HL-60 (cell line): Measurements from ENCODE around the gene TMEM121.
A peak's percentile ranks its signal among the peaks of the same experiment; 100 is the strongest.

ENCODE experiments used
- DNase-seq, 2 experiments: peaks; one replicate each; pipeline ENCODE4 v3.0.0-alpha.2; 2010 to 2020; ENCODE audit warnings: low read depth in 1 of 2, low spot score in 1 of 2
- H3K27ac ChIP-seq: fragments of 250-450 bp; sonication (Bioruptor Pico); replicated peaks from 2 replicates; pipeline ENCODE4 v1.5.1; 2020; ENCODE audit warnings: mild to moderate bottlenecking, moderate library complexity
- H3K27me3 ChIP-seq: fragments of 250-450 bp; sonication (Bioruptor Pico); 2 replicates; pipeline ENCODE4 v1.5.1; 2021; ENCODE audit warnings: mild to moderate bottlenecking, moderate library complexity; ENCODE audit not compliant: insufficient read depth, poor library complexity, severe bottlenecking
- H3K4me3 ChIP-seq: replicated peaks from 2 replicates; pipeline ENCODE4 v1.5.1; 2011; ENCODE audit warnings: mild to moderate bottlenecking, control low read depth, low read length; ENCODE audit not compliant: insufficient read depth
- GABPA ChIP-seq: IDR thresholded peaks from 2 replicates; pipeline ENCODE4 v1.6.1; 2012; ENCODE audit warnings: low read depth
- POLR2AphosphoS5 ChIP-seq: IDR thresholded peaks from 2 replicates; pipeline ENCODE4 v1.6.1; 2012; ENCODE audit warnings: low read depth
- SPI1 ChIP-seq: IDR thresholded peaks from 2 replicates; pipeline ENCODE4 v1.6.1; 2012; ENCODE audit warnings: low read depth, mild to moderate bottlenecking, borderline replicate concordance
- long read RNA-seq: library from polyadenylated mRNA; unstranded; transcript quantifications from one replicate; pipeline ENCODE4 v2.0.0, GENCODE V29; 2020
- TF ChIP-seq, protein P1 (sequence below): IDR thresholded peaks from one replicate; pipeline ENCODE4 v1.5.1; 2011; ENCODE audit warnings: low read length, control low read depth, inconsistent platforms; ENCODE audit not compliant: insufficient read depth
- TF ChIP-seq, protein P2 (sequence below): IDR thresholded peaks from 2 replicates; pipeline ENCODE4 v1.6.1; 2012; ENCODE audit warnings: low read depth; ENCODE audit not compliant: insufficient replicate concordance

TMEM121 gene
- long read RNA-seq, partial matches to known transcripts: 2 of 3 reads
- long read RNA-seq, other reads (novel, unspliced or antisense): 1 of 3 reads

DNA sequence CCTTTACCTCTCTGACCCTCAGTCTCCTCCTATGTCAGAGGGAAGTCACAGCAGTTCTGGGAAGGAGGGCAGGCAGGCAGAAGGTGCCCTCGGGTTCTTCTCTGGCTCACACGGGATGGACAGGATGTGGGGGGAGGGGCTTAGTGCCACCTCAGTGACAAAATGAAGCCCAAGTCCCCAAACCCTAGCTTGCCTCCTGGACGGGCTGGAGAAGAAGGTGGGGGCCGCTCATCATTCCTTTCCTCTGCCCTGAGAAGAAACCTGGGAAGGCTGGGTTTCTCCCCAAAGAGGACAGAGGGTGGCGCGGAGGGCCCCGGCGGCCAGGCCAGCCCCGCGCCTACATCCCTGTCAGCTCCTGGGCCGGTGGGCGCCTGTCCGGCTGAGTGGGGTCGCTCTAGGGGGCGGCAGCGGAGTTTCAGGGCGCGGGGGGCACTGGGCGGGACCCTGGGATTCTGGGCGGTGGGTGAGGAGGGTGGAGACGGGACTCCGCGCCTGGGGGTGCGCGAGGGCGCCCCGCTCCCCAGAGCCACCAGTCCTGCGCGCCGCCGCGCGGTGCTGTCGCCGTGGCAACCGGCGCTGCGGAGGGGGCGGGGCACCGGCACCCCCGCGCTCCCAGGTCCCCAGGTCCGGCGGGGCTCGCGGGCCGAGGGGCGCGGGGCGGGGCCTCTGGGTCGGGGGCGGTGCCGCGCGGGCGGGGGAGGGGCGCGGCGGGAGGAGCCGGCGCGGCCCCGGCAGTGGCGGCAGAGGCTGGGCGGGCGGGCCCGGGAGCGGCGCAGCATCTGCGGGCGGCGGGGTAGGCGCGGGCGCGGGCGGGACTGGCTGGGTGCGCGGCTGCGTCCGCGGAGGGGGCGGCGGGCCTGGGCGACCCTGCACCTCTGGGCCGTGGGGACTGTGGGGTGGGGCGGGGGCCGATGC lies at the start of gene TMEM121:
TMEM121 (plus strand) TSS at position 723 of the 915 bp plus-strand sequence. CDS start 2,252 bp downstream, outside the sequence.
- H3K4me3 ChIP-seq: no peak within 1 kb of the TSS
- no peak for DNase-seq
- H3K27ac ChIP-seq: no peak within 1 kb of the TSS
- TF ChIP-seq SPI1 (no peak), GABPA (no peak), POLR2AphosphoS5 (no peak)
- TF ChIP-seq, protein P1, sequence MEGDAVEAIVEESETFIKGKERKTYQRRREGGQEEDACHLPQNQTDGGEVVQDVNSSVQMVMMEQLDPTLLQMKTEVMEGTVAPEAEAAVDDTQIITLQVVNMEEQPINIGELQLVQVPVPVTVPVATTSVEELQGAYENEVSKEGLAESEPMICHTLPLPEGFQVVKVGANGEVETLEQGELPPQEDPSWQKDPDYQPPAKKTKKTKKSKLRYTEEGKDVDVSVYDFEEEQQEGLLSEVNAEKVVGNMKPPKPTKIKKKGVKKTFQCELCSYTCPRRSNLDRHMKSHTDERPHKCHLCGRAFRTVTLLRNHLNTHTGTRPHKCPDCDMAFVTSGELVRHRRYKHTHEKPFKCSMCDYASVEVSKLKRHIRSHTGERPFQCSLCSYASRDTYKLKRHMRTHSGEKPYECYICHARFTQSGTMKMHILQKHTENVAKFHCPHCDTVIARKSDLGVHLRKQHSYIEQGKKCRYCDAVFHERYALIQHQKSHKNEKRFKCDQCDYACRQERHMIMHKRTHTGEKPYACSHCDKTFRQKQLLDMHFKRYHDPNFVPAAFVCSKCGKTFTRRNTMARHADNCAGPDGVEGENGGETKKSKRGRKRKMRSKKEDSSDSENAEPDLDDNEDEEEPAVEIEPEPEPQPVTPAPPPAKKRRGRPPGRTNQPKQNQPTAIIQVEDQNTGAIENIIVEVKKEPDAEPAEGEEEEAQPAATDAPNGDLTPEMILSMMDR: no peak
- TF ChIP-seq, protein P2, sequence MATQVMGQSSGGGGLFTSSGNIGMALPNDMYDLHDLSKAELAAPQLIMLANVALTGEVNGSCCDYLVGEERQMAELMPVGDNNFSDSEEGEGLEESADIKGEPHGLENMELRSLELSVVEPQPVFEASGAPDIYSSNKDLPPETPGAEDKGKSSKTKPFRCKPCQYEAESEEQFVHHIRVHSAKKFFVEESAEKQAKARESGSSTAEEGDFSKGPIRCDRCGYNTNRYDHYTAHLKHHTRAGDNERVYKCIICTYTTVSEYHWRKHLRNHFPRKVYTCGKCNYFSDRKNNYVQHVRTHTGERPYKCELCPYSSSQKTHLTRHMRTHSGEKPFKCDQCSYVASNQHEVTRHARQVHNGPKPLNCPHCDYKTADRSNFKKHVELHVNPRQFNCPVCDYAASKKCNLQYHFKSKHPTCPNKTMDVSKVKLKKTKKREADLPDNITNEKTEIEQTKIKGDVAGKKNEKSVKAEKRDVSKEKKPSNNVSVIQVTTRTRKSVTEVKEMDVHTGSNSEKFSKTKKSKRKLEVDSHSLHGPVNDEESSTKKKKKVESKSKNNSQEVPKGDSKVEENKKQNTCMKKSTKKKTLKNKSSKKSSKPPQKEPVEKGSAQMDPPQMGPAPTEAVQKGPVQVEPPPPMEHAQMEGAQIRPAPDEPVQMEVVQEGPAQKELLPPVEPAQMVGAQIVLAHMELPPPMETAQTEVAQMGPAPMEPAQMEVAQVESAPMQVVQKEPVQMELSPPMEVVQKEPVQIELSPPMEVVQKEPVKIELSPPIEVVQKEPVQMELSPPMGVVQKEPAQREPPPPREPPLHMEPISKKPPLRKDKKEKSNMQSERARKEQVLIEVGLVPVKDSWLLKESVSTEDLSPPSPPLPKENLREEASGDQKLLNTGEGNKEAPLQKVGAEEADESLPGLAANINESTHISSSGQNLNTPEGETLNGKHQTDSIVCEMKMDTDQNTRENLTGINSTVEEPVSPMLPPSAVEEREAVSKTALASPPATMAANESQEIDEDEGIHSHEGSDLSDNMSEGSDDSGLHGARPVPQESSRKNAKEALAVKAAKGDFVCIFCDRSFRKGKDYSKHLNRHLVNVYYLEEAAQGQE: no peak
- peaks cover 38% of the 10 kb centered on the region for H3K27me3 ChIP-seq

DNA sequence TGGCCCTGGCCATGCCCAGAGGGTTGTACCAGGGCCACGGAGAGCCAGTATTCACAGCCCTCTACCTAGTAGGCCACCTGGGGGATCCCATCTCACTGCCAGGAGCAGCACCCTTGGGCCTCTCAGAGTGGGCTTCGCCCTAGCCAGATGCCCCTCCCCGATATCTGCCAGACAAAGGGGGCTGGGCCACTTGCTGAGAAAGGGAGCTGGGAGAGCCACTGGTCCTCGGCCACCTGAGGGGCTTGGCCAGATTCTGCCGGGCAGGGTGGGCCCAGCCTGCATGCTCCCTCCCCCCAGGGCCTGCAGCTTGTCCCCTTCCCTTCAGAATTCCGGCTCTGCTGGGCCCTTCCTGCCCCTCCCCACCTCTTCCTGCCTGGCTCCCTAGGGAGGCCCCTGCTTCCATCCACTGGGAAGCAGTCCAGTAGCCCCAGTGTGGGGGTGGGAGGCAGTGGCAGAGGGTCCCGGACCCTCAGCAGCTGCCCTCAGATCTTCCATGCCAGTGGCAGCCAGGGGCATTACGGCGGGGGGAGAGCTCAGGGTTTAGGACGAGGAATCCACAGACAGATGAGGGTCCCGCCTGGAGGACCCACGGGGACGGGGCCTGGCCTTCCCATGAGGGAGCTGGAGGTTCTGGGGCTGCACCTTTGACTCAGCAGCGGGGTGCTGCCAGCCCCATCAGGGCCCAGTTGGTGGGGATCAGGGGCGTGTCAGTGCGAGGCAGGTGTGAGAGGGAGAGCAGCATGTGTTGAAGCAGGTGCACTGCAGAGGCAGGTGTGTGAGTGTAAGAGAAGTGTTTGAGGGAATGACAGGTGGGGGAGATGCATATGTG lies 49.3 kb upstream of the TMEM121 start:
- Histone ChIP-seq H3K27me3 (peaks cover 43% of the 10 kb centered on the region), H3K27ac (no peak overlapping the region), H3K4me3 (no peak overlapping the region)
- TF ChIP-seq SPI1 (no peak), POLR2AphosphoS5 (no peak), GABPA (no peak)
- TF ChIP-seq, protein P1: no peak
- TF ChIP-seq, protein P2: no peak
- DNase-seq: no peak

DNA sequence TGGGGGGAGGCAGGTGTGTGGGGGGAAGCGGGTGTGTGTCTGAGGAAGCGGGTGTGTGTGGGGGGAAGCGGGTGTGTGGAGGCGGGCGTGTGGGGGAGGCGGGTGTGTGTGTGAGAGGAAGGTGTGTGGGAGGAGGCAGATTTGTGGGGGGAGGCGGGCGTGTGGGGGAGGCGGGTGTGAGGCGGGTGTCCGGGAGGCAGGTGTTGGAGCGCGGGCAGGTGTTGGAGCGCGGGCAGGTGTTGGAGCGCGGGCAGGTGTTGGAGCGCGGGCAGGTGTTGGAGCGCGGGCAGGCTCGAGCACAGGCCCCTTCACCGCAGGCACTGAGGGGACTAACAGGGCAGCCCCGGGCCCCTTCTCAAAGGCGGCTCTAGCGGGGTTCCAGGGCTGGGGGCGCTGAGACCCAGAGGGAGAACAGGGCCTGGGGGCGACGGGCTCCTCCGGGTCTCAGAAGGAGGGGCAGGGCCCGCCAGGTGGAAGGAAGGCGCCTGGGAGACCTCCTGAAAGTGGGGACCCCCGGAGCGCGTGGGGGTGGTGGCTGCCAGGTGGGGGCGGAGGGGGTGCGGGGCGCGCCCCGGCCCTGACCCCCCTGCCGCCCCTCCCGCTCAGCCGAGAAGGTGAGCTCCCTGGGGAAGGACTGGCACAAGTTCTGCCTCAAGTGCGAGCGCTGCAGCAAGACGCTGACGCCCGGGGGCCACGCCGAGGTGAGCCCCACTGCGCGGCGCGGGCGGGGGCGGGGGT lies 48.6 kb upstream of the TMEM121 start:
- no peak overlapping the region for H3K4me3 ChIP-seq
- peak in 1 of 2 experiments; percentile 82 for DNase-seq
- no peak overlapping the region for H3K27ac ChIP-seq
- H3K27me3 ChIP-seq: peaks cover 43% of the 10 kb centered on the region
- no peak for TF ChIP-seq SPI1
- no peak for TF ChIP-seq GABPA
- TF ChIP-seq, protein P1: no peak
- TF ChIP-seq POLR2AphosphoS5: no peak
- TF ChIP-seq, protein P2: no peak
